GM19023 (cell line): ENCODE data around the gene SACS.
"Not testable (repeated sequence)": the region's sequence is repeated elsewhere in the genome, so short reads cannot be mapped to it uniquely, and the experiment has no call there.

Experiments used
- ATAC-seq: cut with Tn5 transposase; IDR thresholded peaks from one replicate; pipeline ENCODE4 v1.9.1; 2021; ENCODE audit warnings: mild to moderate bottlenecking, moderate library complexity; ENCODE audit not compliant: unreplicated experiment

SACS gene

DNA sequence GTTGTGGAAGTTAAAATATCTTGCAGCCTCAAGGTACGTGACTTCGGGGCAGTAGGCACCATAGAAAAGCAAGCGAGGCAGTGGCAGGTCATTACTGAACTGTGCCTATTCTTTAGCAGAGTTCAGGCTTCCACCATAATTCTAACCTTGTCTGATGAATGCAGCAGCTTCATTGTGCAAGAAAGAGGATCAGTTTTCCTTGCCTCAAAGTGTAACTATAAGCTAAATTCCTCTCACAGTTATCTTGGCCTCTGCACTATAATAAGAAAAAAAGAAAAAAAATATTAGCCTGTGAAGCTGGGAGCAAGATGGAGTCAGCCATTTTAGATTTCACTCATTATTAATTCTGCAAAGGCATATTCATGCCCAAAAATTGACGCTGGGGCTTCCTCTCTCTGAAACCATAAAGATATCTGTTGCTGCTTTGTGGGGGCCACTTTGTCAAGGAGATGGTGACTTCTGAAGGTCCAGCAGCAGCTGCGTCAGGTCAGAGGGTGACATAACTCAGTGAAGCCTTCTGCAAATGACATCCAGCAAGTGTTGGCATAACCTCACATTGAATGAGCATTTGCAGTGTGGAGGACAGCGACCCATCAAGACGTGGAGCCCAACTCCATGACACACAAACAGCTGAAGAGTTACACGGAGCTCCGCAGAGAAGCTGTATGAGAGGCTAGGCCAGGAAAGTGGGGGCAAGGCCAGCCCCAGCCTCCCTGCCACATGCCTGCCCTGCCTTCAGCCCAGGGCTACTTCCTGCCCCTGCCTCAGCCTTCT is 23.1 kb upstream of the SACS start:
- no peak for ATAC-seq

- ATAC-seq: no peak
These were observed 22.1 kb upstream of the SACS start for GRCh38 chr13:23455401-23456185.

GRCh38 chr13:23453132-23453531 is 19.6 kb upstream of the SACS start:
- ATAC-seq: no peak

- ATAC-seq: no peak
These were observed 17.0 kb upstream of the SACS start for GRCh38 chr13:23450340-23451046.

DNA sequence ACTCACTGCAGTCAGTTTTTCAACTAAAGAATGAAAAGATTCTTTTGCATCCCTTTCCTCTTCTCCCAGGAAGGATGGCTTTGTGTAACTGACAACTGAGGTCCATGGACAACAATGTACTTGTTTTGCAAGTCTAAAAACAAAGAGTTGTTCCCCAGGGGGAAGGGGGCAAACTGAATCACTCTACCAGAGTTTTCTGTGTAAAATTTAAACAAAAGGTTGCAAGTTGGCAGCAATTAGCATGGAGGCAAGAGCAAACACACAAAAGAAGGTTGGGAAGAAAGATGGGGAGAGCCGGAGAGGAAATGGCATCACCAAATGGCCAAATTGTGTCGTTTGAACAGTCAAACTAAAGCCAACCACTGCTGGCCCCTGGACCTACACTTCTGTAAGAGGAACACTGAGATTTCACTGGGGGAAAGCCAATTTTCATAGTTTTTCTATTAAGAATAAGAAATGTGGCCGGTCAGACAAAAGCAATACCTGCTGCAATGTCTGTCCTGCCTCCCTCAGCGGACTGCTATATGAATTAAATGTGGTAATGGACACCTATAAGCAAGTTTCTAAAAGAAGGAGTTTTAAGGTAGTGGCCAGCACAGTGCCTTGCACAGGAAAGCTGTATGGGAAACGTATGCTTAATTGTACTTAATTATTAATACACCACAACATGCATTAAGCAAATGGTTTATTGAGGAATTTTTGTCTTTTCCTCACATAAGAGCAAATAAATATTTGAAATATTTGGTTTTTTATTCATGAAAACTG is 16.1 kb upstream of the SACS start:
- ATAC-seq: no peak

DNA sequence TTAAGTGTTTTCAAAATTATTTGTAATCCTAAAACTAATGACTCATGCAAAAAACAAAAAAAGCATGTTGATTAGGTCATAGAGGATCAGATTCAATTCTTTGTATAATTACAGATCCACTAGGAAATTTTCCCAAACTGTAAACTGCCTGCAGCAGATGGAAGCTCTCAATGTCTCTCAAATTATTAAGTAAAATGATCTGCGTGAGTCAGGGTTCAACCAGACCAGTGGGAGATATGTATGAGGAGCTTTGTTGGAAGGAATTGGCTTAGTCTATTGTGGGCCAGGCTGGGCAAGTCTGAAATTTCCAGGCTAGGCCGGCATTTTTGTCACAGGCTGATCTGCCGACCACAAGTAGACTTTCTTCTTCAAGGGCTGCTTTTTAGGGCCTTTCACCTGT is 14.4 kb upstream of the SACS start:
- no peak for ATAC-seq

DNA sequence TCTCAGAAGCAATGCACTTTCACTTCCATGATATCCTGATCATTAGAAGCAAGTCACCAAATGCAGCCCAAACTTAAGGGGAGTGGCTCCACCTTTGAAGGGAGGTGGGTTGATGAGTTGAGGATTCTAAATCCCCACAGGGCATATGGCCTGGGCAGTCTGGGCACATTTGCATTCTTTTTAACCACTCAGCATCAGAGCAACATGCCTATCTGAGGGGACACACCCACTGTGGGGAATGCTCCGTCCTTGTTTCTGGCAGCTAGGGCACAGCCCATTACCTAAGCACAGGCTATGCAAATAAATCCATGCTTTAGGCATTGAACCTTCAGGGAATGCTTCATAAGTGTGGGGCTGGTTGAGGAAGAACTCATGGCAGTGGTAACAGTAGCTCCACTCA is 12.3 kb upstream of the SACS start:
- no peak for ATAC-seq

- no peak for ATAC-seq
These were observed 10.4 kb upstream of the SACS start for GRCh38 chr13:23443878-23444277.

DNA sequence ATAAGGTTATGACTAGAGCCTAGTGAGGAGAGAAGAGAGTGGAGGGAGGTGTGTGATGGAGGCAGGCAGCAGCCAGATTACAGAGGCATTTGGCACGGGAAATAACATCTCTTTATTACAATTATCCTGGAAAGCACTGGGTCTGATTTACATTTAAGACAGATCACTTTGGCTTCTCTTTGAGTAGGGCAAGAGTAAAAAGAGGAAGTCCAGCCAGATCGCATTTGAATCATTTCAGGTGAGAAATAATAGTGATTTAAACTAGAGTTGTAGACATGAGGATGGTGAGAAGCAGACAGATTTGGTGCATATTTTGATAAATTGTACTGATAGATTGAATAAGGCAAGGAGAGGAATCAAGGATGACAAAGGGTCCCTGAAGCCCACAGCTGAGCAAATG is 9.6 kb upstream of the SACS start:
- ATAC-seq: no peak

- no peak for ATAC-seq
These were observed 7.5 kb upstream of the SACS start for GRCh38 chr13:23440821-23441618.

- not testable (repeated sequence) for ATAC-seq
These were observed 6.8 kb upstream of the SACS start for GRCh38 chr13:23440324-23440723.

DNA sequence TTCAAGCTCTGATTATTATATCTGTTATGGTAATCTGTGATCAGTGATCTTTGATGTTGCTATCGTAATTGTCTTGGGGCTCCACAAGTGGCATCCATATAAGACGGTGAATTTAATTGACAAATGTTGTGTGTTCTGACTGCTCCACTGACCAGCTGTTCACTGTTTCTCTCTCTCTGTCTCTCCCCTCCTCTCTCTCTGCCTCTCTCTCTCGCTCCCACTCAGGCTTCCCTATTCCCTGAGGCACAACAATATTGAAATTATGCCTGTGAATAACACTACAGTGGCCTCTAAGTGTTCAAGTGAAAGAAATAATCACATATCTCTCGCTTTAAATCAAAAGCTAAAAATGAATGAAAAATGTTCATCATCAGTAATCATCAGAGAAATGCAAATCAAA is 4.4 kb upstream of the SACS start:
- ATAC-seq: no peak

DNA sequence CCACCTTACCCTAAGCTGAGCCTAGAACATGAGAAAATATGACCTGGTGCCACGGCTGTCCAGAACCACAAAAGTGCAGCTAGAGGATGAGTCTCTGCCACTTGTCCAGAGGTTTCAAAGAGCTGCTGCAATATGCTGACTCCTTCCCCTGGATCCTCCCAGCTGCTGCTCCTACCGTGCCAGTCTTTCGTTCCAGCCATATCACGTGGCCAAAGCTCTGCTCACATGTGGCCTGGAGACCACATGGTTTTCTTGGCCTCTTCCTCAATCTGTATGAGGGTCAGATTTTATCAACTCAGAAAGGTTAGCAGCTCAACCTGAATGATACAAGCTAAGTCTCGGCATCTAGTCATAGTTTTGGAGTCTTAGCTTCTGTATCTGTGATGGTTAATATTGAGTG is 3.2 kb upstream of the SACS start:
- no peak for ATAC-seq

DNA sequence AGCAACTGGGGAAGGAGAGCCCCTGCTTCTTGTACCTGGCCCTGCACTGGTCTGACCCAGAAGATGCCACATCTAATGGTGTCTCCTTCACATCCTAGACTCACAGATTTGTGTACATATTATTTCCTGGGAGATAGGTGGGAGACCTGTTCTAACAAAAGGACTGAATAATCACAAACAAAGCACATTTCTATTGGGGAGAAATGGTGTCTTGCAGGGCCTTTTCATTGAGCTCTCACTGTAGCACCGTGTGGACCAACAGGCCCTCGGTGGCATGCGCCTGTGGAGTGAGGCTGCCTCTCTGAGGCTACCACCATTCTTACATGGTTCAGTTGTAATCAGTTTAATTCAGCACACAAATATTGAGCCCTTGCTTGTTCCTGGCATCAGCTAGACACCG is 989 bp upstream of the SACS start:
- ATAC-seq: no peak

DNA sequence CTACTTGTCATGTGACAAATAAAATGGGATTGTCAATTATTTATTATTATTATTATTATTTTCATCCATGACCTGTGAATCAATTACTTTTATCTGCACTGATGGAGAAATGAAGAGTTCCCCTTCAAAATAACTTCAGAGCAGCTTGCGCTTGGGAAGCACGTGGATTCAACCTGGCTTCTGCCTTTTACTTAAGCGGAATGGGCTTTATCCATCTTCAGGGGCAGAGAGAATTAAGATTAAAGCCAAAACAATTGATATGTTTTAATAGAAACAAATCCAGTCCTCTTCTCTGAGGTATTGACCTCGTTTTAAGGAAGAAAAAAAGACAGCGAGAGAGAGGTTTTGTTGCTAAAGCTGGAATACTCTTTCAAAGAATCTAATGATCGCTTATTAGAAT is 876 bp downstream of the SACS start:
- no peak for ATAC-seq

DNA sequence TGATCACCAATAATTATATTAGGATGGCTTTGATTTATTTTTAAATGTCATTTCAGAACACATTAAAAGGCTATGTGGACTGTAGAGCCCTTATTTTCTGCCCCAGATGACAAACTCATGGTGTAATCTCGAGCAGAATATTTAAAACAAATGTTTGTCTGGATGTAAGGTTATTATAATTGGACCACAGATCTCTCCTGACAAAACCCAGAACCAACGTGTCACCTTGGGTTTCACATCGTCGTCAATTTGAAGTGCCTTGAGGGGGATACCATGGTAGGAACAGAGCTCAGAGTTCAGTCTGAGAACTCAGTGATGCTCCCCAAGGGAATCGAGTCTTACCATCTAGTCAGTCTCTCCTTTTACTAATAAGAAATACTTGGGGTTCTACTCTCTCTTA is 2.8 kb downstream of the SACS start:
- ATAC-seq: no peak

DNA sequence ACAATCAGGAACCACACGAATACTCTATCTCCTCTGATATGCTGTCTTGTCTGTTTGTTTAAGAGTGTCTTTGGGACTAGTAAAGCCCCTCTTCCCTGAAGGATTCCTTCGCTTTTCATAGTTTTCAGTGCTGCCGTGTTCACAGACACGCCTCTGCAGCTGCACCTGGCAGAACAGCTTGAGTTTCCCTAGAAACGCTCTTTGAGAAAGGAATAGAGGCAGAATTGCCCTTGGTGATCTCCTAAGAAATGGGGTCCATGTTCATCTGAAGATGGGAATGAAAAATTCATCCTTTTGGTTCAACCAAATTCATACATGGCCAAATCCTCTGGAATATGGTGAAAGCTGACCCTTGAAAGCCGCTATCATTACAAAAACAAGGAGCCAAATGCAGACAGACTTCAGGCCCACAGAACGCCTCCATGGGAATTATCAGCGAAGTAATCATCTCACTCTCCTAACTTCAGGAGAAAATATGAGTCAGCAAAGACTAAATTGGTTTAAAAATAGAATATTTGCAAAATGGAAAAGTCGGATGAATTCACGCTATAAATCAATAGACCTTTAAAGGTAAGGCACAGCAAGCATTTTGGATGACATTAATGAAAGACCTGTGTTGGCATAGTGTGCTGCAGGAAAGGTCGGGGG is 5.5 kb downstream of the SACS start:
- ATAC-seq: no peak

DNA sequence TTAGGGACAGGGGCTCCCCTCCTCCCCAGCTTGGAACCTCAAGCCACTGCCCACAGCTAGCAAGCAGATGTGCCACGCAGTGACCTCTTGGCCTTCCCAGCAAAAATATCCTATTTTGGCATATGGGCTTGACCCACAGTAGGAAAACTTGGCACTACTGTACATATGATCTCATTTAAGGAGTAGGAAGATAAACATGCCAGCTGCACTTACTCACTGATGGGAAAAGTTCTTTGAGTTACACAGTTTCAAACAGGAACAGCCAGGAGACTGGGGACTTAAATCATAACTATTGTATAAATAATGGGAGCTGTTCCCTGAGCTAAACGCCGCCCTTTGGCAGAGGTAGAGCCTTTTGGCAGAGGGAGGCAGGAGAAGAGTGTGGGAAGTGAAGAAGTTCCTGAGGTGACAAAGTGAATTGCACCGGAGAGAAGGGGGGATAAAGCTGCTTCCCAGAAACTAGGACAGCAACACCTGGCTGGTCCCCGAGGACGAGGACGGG is 6.1 kb downstream of the SACS start:
- ATAC-seq: no peak

- no peak for ATAC-seq
These were observed 11.9 kb downstream of the SACS start for GRCh38 chr13:23421596-23421995.
